Fibroblast of lung (primary cell): ENCODE results near the gene ENPP6. TPM values are rescaled to one million over a fixed set of nuclear protein-coding genes. Genes with fewer than 3 reads are reported as not detected.

ENCODE experiments used
- DNase-seq, 2 donors: peaks; one replicate each; pipeline versions ENCODE4 v3.0.0 to v3.0.0-alpha.2; 2010; ENCODE audit warnings: low read depth in 2 of 2
- H2AFZ ChIP-seq: 2 replicates; pipeline ENCODE4 v1.5.1; 2012; ENCODE audit warnings: low read length, control low read depth, inconsistent platforms
- H3K27ac ChIP-seq: 2 replicates; pipeline ENCODE4 v1.5.1; 2011; ENCODE audit warnings: low read length, control low read depth; ENCODE audit not compliant: insufficient read depth
- H3K27me3 ChIP-seq: 2 replicates; pipeline ENCODE4 v1.5.1; 2011; ENCODE audit warnings: mild to moderate bottlenecking, low read length; ENCODE audit not compliant: control insufficient read depth, insufficient read depth
- H3K36me3 ChIP-seq: 2 replicates; pipeline ENCODE4 v1.5.1; 2011; ENCODE audit warnings: low read length; ENCODE audit not compliant: control insufficient read depth, insufficient read depth
- H3K4me1 ChIP-seq: 2 replicates; pipeline ENCODE4 v1.5.1; 2011; ENCODE audit warnings: low read length; ENCODE audit not compliant: control insufficient read depth, insufficient read depth; ENCODE audit errors: extremely low read depth
- H3K4me2 ChIP-seq: 2 replicates; pipeline ENCODE4 v1.5.1; 2011; ENCODE audit warnings: low read length, control low read depth; ENCODE audit not compliant: insufficient read depth; ENCODE audit errors: extremely low read depth
- H3K4me3 ChIP-seq, 4 experiments: fragments of 200-600 bp in 1 of 4; sonication (generic) in 1 of 4; replicated peaks in 1 of 4; 2 replicates each; pipeline ENCODE4 v1.5.1; 2011 to 2016; ENCODE audit warnings: low read length in 4 of 4, low read depth in 3 of 4, mild to moderate bottlenecking in 3 of 4, control low read depth in 2 of 4, inconsistent platforms in 1 of 4, mixed read lengths in 1 of 4; ENCODE audit not compliant: insufficient read depth in 1 of 4; ENCODE audit errors: control extremely low read depth in 1 of 4
- H3K79me2 ChIP-seq: 2 replicates; pipeline ENCODE4 v1.5.1; 2012; ENCODE audit warnings: mild to moderate bottlenecking, low read length, inconsistent platforms; ENCODE audit not compliant: control insufficient read depth, insufficient read depth
- H3K9ac ChIP-seq: 2 replicates; pipeline ENCODE4 v1.5.1; 2011; ENCODE audit warnings: mild to moderate bottlenecking, low read length, control low read depth; ENCODE audit not compliant: insufficient read depth
- H3K9me3 ChIP-seq: 2 replicates; pipeline ENCODE4 v1.5.1; 2012; ENCODE audit warnings: low read depth, low read length; ENCODE audit not compliant: control insufficient read depth, insufficient read depth
- H4K20me1 ChIP-seq: 2 replicates; pipeline ENCODE4 v1.5.1; 2011; ENCODE audit warnings: low read length; ENCODE audit not compliant: control insufficient read depth, insufficient read depth; ENCODE audit errors: extremely low read depth
- CTCF ChIP-seq, 2 donors: IDR thresholded peaks in 1 of 2; conservative IDR thresholded peaks in 1 of 2; 1 replicate in 1 of 2; 2 replicates in 1 of 2; pipeline ENCODE4 v1.5.1; 2011 to 2012; ENCODE audit warnings: low read length in 2 of 2, control low read depth in 1 of 2, inconsistent platforms in 1 of 2, low read depth in 1 of 2, mild to moderate bottlenecking in 1 of 2
- EZH2 ChIP-seq: IDR thresholded peaks from 2 replicates; pipeline ENCODE4 v1.5.1; 2012; ENCODE audit warnings: low read length, control low read depth, mild to moderate bottlenecking; ENCODE audit errors: missing control alignments
- polyA plus RNA-seq, 2 donors: library from polyadenylated mRNA; depleted of rRNA in 1 of 2; stranded (reverse) in 1 of 2; unstranded in 1 of 2; fragments of >200 nt; gene quantifications; 2 replicates each; pipeline ENCODE4 v1.2.1, GENCODE V29; 2011 to 2012; ENCODE audit warnings: missing spikeins in 1 of 2
- total RNA-seq: library from RNA; depleted of rRNA; stranded (reverse); fragments of >200 nt; gene quantifications from 2 replicates; pipeline ENCODE4 v1.2.1, GENCODE V29; 2014

Gene ENPP6
- total and polyA plus RNA-seq, 2 donors (not counting 1 experiment from before 2014, with no cell fraction given): 0.17 to 0.33 TPM

DNA sequence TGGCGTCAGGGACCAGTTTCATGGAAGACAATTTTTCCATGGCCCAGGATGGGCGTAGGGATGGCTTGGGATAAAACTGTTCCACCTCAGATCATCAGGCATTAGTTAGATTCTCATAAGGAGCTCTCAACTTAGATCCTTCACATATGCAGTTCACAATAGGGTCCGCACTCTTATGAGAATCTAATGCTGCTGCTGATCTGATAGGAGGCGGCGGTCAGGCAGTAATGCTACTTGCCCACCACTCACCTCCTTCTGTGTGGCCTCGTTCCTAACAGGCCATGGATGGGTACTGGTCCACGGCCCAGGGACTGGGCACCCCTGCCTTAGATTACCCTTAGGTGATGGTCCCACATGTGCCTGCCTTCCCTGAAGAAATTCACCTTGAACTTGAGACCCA is 28.8 kb upstream of the ENPP6 start:
- Histone ChIP-seq H2AFZ (no peak overlapping the region), H3K79me2 (no peaks in the 10 kb centered on the region), H4K20me1 (no peaks in the 10 kb centered on the region), H3K4me2 (no peak overlapping the region), H3K4me1 (no peaks in the 10 kb centered on the region), H3K27me3 (no peaks in the 10 kb centered on the region), H3K36me3 (no peaks in the 10 kb centered on the region), H3K9ac (no peak overlapping the region), H3K4me3 (no peak overlapping the region), H3K27ac (no peak overlapping the region), H3K9me3 (no peaks in the 10 kb centered on the region)
- no peak for DNase-seq
- TF ChIP-seq CTCF (conservative IDR thresholded peaks at IDR 0.05 in 1 of 2, IDR thresholded peaks at IDR 0.05 in 1 of 2; ENCODE audit: low read depth in 1 of 2, low read length in 2 of 2) (no peak), EZH2 (no peak)

GRCh38 chr4:184238072-184238745 is 20.5 kb upstream of the ENPP6 start:
- TF ChIP-seq EZH2: no peak
- TF ChIP-seq CTCF (conservative IDR thresholded peaks at IDR 0.05 in 1 of 2, IDR thresholded peaks at IDR 0.05 in 1 of 2; ENCODE audit: low read depth in 1 of 2, low read length in 2 of 2): no peak
- H3K27me3 ChIP-seq: no peaks in the 10 kb centered on the region
- no peak overlapping the region for H2AFZ ChIP-seq
- no peaks in the 10 kb centered on the region for H3K4me1 ChIP-seq
- H4K20me1 ChIP-seq: no peaks in the 10 kb centered on the region
- H3K9ac ChIP-seq: no peak overlapping the region
- no peaks in the 10 kb centered on the region for H3K9me3 ChIP-seq
- no peak for DNase-seq
- no peaks in the 10 kb centered on the region for H3K79me2 ChIP-seq
- H3K4me2 ChIP-seq: no peak overlapping the region
- H3K27ac ChIP-seq: no peak overlapping the region
- H3K36me3 ChIP-seq: no peaks in the 10 kb centered on the region
- no peak overlapping the region for H3K4me3 ChIP-seq

GRCh38 chr4:184237612-184238011 is 19.9 kb upstream of the ENPP6 start:
- DNase-seq: no peak
- TF ChIP-seq CTCF (conservative IDR thresholded peaks at IDR 0.05 in 1 of 2, IDR thresholded peaks at IDR 0.05 in 1 of 2; ENCODE audit: low read depth in 1 of 2, low read length in 2 of 2): no peak
- H3K79me2 ChIP-seq: no peaks in the 10 kb centered on the region
- no peak overlapping the region for H3K27ac ChIP-seq
- H3K9me3 ChIP-seq: no peaks in the 10 kb centered on the region
- H3K4me3 ChIP-seq: no peak overlapping the region
- no peaks in the 10 kb centered on the region for H3K36me3 ChIP-seq
- H3K27me3 ChIP-seq: no peaks in the 10 kb centered on the region
- H3K4me2 ChIP-seq: no peak overlapping the region
- no peak overlapping the region for H3K9ac ChIP-seq
- H4K20me1 ChIP-seq: no peaks in the 10 kb centered on the region
- no peak overlapping the region for H2AFZ ChIP-seq
- no peaks in the 10 kb centered on the region for H3K4me1 ChIP-seq
